A549 (cell line): Measurements from ENCODE around the gene RBP3. TPM values are rescaled to one million over a fixed set of nuclear protein-coding genes. Genes with fewer than 3 reads are reported as not detected.

ENCODE experiments used
- ATAC-seq, 2 experiments: fragments of 200-7000 bp in 1 of 2; fragments of >200 bp in 1 of 2; cut with Nextera tagmentation in 1 of 2; cut with Tn5 transposase in 1 of 2; 3 replicates each; pipeline versions ENCODE4 v1.8.0 to v1.9.1; 2018 to 2020; ENCODE audit warnings: mild to moderate bottlenecking in 1 of 2, moderate library complexity in 1 of 2
- CTCF ChIA-PET: fragments of 300-600 bp; sonication (Branson Sonifier 250); formaldehyde crosslinking; extraction: SDS; loops from one replicate; lab custom pipeline; 2021; ENCODE audit warnings: antibody characterized with exemption, inconsistent platforms; lab: Yijun Ruan, JAX
- POLR2A ChIA-PET: fragments of 350-600 bp; formaldehyde crosslinking; extraction: SDS; loops from one replicate; lab custom pipeline; 2021; ENCODE audit warnings: antibody characterized with exemption, inconsistent platforms; lab: Yijun Ruan, JAX
- DNase-seq, 2 experiments: peaks; one replicate each; pipeline versions ENCODE4 v3.0.0 to v3.0.0-alpha.2; 2011 to 2016; ENCODE audit warnings: low read depth in 1 of 2, low spot score in 1 of 2
- FAIRE-seq: peaks from 2 replicates; lab custom pipeline; 2011; peaks lifted over from hg19 to GRCh38; lab: Jason Lieb, UNC
- H3K27ac ChIP-seq, 2 experiments: fragments of >200 bp; sonication (Bioruptor Twin); formaldehyde crosslinking; 3 replicates each; pipeline ENCODE4 v1.5.1; 2016 to 2017
- H3K4me1 ChIP-seq: fragments of >200 bp; sonication (Bioruptor Twin); formaldehyde crosslinking; 3 replicates; pipeline ENCODE4 v1.6.1; 2016
- H3K4me2 ChIP-seq: fragments of >200 bp; sonication (Bioruptor Twin); formaldehyde crosslinking; 3 replicates; pipeline ENCODE4 v1.6.1; 2016
- H3K4me3 ChIP-seq: fragments of >200 bp; sonication (Bioruptor Twin); formaldehyde crosslinking; 3 replicates; pipeline ENCODE4 v1.5.1; 2016
- H3K9me3 ChIP-seq: fragments of >200 bp; sonication (Bioruptor Twin); formaldehyde crosslinking; 3 replicates; pipeline ENCODE4 v1.6.1; 2016
- BHLHE40 ChIP-seq: IDR thresholded peaks from 2 replicates; pipeline ENCODE4 v1.6.1; 2012; ENCODE audit warnings: low read depth, low read length, inconsistent platforms
- CBX2 ChIP-seq: fragments of 200-600 bp; sonication (generic); IDR thresholded peaks from 2 replicates; pipeline ENCODE4 v1.6.1; 2016; ENCODE audit warnings: low read depth, mild to moderate bottlenecking, borderline replicate concordance
- CBX8 ChIP-seq: fragments of 200-600 bp; sonication (generic); IDR thresholded peaks from 2 replicates; pipeline ENCODE4 v1.6.1; 2016
- CEBPB ChIP-seq, 2 experiments: fragments of >200 bp in 1 of 2; sonication (Bioruptor Twin) in 1 of 2; formaldehyde crosslinking in 1 of 2; IDR thresholded peaks; 2 replicates each; pipeline ENCODE4 v1.6.1; 2012 to 2016
- CHD4 ChIP-seq: fragments of 200-600 bp; sonication (generic); IDR thresholded peaks from 2 replicates; pipeline ENCODE4 v1.6.1; 2016; ENCODE audit warnings: antibody characterized with exemption, mild to moderate bottlenecking, borderline replicate concordance
- E2F6 ChIP-seq: IDR thresholded peaks from 2 replicates; pipeline ENCODE4 v1.6.1; 2012; ENCODE audit warnings: low read depth, borderline replicate concordance
- EP300 ChIP-seq, 2 experiments: fragments of >200 bp; sonication (Bioruptor Twin); formaldehyde crosslinking; IDR thresholded peaks; 2 replicates in 1 of 2; 3 replicates in 1 of 2; pipeline ENCODE4 v1.6.1; 2016 to 2017
- FOXS1 ChIP-seq: fragments of 250-450 bp; sonication (Bioruptor Pico); IDR thresholded peaks from 2 replicates; pipeline ENCODE4 v1.5.0; 2020; ENCODE audit warnings: mild to moderate bottlenecking, moderate library complexity
- GATA3 ChIP-seq: IDR thresholded peaks from 2 replicates; pipeline ENCODE4 v1.6.1; 2012; ENCODE audit warnings: borderline replicate concordance
- HEYL ChIP-seq: fragments of 250-450 bp; sonication (Bioruptor Pico); IDR thresholded peaks from 2 replicates; pipeline ENCODE4 v1.8.0; 2021; ENCODE audit warnings: mild to moderate bottlenecking, moderate library complexity
- HOXA7 ChIP-seq: fragments of 250-450 bp; sonication (Bioruptor Pico); IDR thresholded peaks from 2 replicates; pipeline ENCODE4 v1.5.0; 2020; ENCODE audit warnings: mild to moderate bottlenecking, moderate library complexity
- JUNB ChIP-seq: fragments of >200 bp; sonication (Bioruptor Twin); formaldehyde crosslinking; IDR thresholded peaks from 2 replicates; pipeline ENCODE4 v1.6.1; 2016
- MAX ChIP-seq: IDR thresholded peaks from 2 replicates; pipeline ENCODE4 v1.6.1; 2012
- MAZ ChIP-seq: fragments of 150-350 bp; IDR thresholded peaks from 2 replicates; pipeline ENCODE4 v1.6.1; 2014; ENCODE audit warnings: antibody characterized with exemption, low read depth, low read length, borderline replicate concordance
- NPAS2 ChIP-seq: fragments of 250-450 bp; sonication (Bioruptor Pico); IDR thresholded peaks from 2 replicates; pipeline ENCODE4 v1.8.0; 2022; ENCODE audit warnings: mild to moderate bottlenecking, moderate library complexity, borderline replicate concordance
- RNF2 ChIP-seq: fragments of 200-600 bp; sonication (generic); IDR thresholded peaks from 2 replicates; pipeline ENCODE4 v1.6.1; 2016; ENCODE audit warnings: low read depth, mild to moderate bottlenecking, antibody characterized with exemption, moderate library complexity, borderline replicate concordance
- SMC3 ChIP-seq: fragments of >200 bp; sonication (Bioruptor Twin); formaldehyde crosslinking; IDR thresholded peaks from 3 replicates; pipeline ENCODE4 v1.6.1; 2018; ENCODE audit warnings: inconsistent platforms
- SREBF2 ChIP-seq: fragments of 450-650 bp; IDR thresholded peaks from 2 replicates; pipeline ENCODE4 v1.6.1; 2014; ENCODE audit warnings: mild to moderate bottlenecking, moderate library complexity
- TFCP2L1 ChIP-seq: fragments of 250-450 bp; sonication (Bioruptor Pico); IDR thresholded peaks from 2 replicates; pipeline ENCODE4 v1.5.0; 2021; ENCODE audit warnings: mild to moderate bottlenecking
- TP53 ChIP-seq: fragments of 250-450 bp; sonication (Bioruptor Pico); IDR thresholded peaks from 2 replicates; pipeline ENCODE4 v1.5.0; 2021; ENCODE audit warnings: mild to moderate bottlenecking, moderate library complexity
- USF2 ChIP-seq: fragments of 450-650 bp; IDR thresholded peaks from 2 replicates; pipeline ENCODE4 v1.6.1; 2014; ENCODE audit warnings: antibody characterized with exemption
- ZC3H11A ChIP-seq: fragments of 450-650 bp; IDR thresholded peaks from 2 replicates; pipeline ENCODE4 v1.6.1; 2014; ENCODE audit warnings: antibody characterized with exemption, mild to moderate bottlenecking
- ZFP36 ChIP-seq: fragments of 450-650 bp; IDR thresholded peaks from 2 replicates; pipeline ENCODE4 v1.6.1; 2014; ENCODE audit warnings: borderline replicate concordance; ENCODE audit not compliant: partially characterized antibody
- ZSCAN20 ChIP-seq: fragments of 250-450 bp; sonication (Bioruptor Pico); IDR thresholded peaks from 2 replicates; pipeline ENCODE4 v1.8.0; 2022; ENCODE audit warnings: mild to moderate bottlenecking, moderate library complexity
- WGBS: methylation state at CpG from one replicate; pipeline ENCODE4 v1.1.6; 2017; ENCODE audit errors: missing lambda C conversion rate; 5-methylcytosine and 5-hydroxymethylcytosine counted together
- polyA plus RNA-seq, 4 experiments: library from polyadenylated mRNA; depleted of rRNA in 3 of 4; stranded (reverse); fragments of >200 nt; fragmentation: RNase III in 1 of 4; extraction: RNeasy Plus Mini Kit Qiagen cat#74134 plus additional on column Dnase treatment in 1 of 4; gene quantifications; 2 replicates in 3 of 4; 3 replicates in 1 of 4; pipeline ENCODE4 v1.2.3, GENCODE V29; 2011 to 2017
- TF ChIP-seq, protein P1 (sequence below): fragments of >200 bp; sonication (Bioruptor Twin); formaldehyde crosslinking; IDR thresholded peaks from 3 replicates; pipeline ENCODE4 v1.5.1; 2016
- TF ChIP-seq, protein P2 (sequence below): fragments of 250-450 bp; sonication (Bioruptor Pico); IDR thresholded peaks from 2 replicates; pipeline ENCODE4 v1.5.0; 2020; ENCODE audit warnings: low read depth, mild to moderate bottlenecking, moderate library complexity

The RBP3 gene
- polyA plus RNA-seq, 2 of the 4 experiments (the other 2 are of a cell fraction): not detected

DNA sequence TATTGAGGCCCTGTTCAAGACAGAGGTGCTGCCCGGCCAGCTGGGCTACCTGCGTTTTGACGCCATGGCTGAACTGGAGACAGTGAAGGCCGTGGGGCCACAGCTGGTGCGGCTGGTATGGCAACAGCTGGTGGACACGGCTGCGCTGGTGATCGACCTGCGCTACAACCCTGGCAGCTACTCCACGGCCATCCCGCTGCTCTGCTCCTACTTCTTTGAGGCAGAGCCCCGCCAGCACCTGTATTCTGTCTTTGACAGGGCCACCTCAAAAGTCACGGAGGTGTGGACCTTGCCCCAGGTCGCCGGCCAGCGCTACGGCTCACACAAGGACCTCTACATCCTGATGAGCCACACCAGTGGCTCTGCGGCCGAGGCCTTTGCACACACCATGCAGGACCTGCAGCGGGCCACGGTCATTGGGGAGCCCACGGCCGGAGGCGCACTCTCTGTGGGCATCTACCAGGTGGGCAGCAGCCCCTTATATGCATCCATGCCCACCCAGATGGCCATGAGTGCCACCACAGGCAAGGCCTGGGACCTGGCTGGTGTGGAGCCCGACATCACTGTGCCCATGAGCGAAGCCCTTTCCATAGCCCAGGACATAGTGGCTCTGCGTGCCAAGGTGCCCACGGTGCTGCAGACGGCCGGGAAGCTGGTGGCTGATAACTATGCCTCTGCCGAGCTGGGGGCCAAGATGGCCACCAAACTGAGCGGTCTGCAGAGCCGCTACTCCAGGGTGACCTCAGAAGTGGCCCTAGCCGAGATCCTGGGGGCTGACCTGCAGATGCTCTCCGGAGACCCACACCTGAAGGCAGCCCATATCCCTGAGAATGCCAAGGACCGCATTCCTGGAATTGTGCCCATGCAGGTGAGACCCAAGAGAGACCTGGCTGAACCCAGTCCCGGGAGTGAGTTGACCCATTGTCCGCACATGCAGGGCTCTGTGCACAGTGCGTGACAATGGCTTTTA, 2.8 kb downstream of the RBP3 start:
- no peak for TF ChIP-seq MAZ
- TF ChIP-seq JUNB: no peak
- no peak for TF ChIP-seq E2F6
- no peak for TF ChIP-seq ZFP36
- no peak for TF ChIP-seq NPAS2 (CRISPR knock-in tag)
- TF ChIP-seq CEBPB (IDR thresholded peaks at IDR 0.05): no peak
- TF ChIP-seq CHD4: no peak
- no peak for TF ChIP-seq TFCP2L1 (CRISPR knock-in tag)
- Histone ChIP-seq H3K4me1 (no peaks in the 10 kb centered on the region), H3K9me3 (no peaks in the 10 kb centered on the region), H3K4me3 (no peak overlapping the region), H3K27ac (no peak overlapping the region), H3K4me2 (no peak overlapping the region)
- WGBS: 78% methylated on average over 31 of the region's 39 CpGs
- no peak for DNase-seq
- no peak for ATAC-seq
- POLR2A ChIA-PET: no interaction called here
- CTCF ChIA-PET: interaction anchor here (1.1 to 2.5 kb wide), 4 partner anchors 10 to 326 kb away, joined by 3 to 16 read pairs (median 8); no protein-coding TSS in a partner anchor
- FAIRE-seq: no peak

DNA sequence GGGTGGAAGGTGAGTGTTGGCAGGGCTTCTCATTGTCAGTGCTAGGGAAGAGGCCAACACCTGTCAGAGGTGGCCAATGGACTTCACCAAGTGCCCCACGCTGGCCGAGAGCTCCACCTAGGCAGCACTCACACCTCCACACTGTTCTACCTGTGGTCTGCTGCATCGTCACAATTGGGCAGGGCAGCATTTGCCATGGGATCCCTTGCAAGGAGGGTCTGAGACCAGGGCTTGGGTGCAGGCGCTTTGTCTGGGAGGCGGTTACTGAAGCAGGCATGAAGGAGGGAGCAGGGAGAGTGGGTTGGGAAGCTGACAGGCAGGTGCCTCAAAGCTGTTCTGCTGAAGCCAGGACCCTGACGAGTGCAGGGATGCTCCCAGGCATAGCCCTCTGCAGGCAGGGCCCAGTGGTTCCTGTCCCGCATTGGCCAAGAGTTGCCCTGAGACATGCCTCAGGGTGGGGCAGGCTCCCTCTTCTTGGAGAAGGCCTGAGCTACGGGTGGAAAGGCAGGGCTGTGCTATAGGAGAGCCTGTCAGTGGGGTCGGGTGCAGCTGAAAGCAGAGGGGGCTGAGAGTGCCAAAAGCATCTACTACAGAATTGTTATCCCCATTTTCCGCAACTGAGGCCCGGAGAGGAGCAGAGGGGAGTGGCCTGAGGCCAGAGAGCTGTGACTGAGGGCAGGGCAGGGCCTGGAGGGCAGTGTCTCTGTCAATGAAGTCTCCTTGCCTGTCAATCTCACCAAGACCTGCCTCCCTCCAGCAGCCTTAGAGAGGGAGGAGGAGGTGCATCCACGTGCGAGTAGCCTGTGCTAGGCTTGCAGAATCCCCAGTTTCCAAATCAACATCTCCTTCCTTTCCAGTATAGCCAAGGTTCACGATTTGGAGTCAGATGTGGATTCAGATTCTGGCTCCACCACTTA, 4.0 kb downstream of the RBP3 start:
- no peak overlapping the region for H3K27ac ChIP-seq
- ATAC-seq: peak in 1 of 2 experiments; percentile 14; a peak in 3 of 6 replicates
- no peak overlapping the region for H3K4me3 ChIP-seq
- no peak for FAIRE-seq
- POLR2A ChIA-PET: no interaction called here
- 69% methylated on average over 14 of the region's 14 CpGs for WGBS
- H3K4me2 ChIP-seq: no peak overlapping the region
- H3K4me1 ChIP-seq: no peaks in the 10 kb centered on the region
- CTCF ChIA-PET: interaction anchor here (1.1 to 3.1 kb wide), 4 partner anchors 9 to 327 kb away, joined by 3 to 17 read pairs (median 10); no protein-coding TSS in a partner anchor
- H3K9me3 ChIP-seq: no peaks in the 10 kb centered on the region
- TF ChIP-seq HEYL (CRISPR knock-in tag): no peak
- TF ChIP-seq EP300 (IDR thresholded peaks at IDR 0.05): no peak
- TF ChIP-seq, protein P1, sequence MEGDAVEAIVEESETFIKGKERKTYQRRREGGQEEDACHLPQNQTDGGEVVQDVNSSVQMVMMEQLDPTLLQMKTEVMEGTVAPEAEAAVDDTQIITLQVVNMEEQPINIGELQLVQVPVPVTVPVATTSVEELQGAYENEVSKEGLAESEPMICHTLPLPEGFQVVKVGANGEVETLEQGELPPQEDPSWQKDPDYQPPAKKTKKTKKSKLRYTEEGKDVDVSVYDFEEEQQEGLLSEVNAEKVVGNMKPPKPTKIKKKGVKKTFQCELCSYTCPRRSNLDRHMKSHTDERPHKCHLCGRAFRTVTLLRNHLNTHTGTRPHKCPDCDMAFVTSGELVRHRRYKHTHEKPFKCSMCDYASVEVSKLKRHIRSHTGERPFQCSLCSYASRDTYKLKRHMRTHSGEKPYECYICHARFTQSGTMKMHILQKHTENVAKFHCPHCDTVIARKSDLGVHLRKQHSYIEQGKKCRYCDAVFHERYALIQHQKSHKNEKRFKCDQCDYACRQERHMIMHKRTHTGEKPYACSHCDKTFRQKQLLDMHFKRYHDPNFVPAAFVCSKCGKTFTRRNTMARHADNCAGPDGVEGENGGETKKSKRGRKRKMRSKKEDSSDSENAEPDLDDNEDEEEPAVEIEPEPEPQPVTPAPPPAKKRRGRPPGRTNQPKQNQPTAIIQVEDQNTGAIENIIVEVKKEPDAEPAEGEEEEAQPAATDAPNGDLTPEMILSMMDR: no peak
- no peak for TF ChIP-seq MAX
- no peak for TF ChIP-seq SMC3
- TF ChIP-seq TP53 (CRISPR knock-in tag): no peak
- no peak for TF ChIP-seq USF2
- no peak for TF ChIP-seq SREBF2
- no peak for TF ChIP-seq ZC3H11A
- no peak for TF ChIP-seq CBX2
- TF ChIP-seq, protein P2, sequence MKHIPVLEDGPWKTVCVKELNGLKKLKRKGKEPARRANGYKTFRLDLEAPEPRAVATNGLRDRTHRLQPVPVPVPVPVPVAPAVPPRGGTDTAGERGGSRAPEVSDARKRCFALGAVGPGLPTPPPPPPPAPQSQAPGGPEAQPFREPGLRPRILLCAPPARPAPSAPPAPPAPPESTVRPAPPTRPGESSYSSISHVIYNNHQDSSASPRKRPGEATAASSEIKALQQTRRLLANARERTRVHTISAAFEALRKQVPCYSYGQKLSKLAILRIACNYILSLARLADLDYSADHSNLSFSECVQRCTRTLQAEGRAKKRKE (CRISPR knock-in tag): no peak
- no peak for TF ChIP-seq GATA3
- no peak for TF ChIP-seq BHLHE40
- TF ChIP-seq RNF2: no peak
- no peak for TF ChIP-seq ZSCAN20
- TF ChIP-seq CBX8: no peak
- no peak for TF ChIP-seq HOXA7 (CRISPR knock-in tag)
- no peak for TF ChIP-seq FOXS1 (CRISPR knock-in tag)
- TF ChIP-seq ZFP36: no peak
- no peak for TF ChIP-seq TFCP2L1 (CRISPR knock-in tag)
- DNase-seq: no peak
